Mesenchymal stem cell (in vitro differentiated cells and primary cell): ENCODE results near the gene KLHL6.
"Not testable (repeated sequence)": the region's sequence is repeated elsewhere in the genome, so short reads cannot be mapped to it uniquely, and the experiment has no call there.

Experiments used
- DNase-seq: peaks from one replicate; pipeline ENCODE4 v3.0.0-alpha.2; 2013
- H2AFZ ChIP-seq: one replicate; pipeline ENCODE4 v1.6.1; 2013; ENCODE audit warnings: low read depth, mild to moderate bottlenecking, control low read depth, inconsistent platforms, low read length, moderate library complexity
- H2AK5ac ChIP-seq: 2 replicates; pipeline ENCODE4 v1.6.1; 2013; ENCODE audit warnings: low read length, moderate library complexity, mild to moderate bottlenecking, inconsistent platforms; ENCODE audit not compliant: severe bottlenecking
- H2BK120ac ChIP-seq: one replicate; pipeline ENCODE4 v1.6.1; 2013; ENCODE audit warnings: low read depth, mild to moderate bottlenecking, inconsistent platforms, low read length, moderate library complexity
- H2BK12ac ChIP-seq, 2 experiments: one replicate each; pipeline ENCODE4 v1.6.1; 2013; ENCODE audit warnings: inconsistent platforms in 2 of 2, low read length in 2 of 2, mild to moderate bottlenecking in 2 of 2, moderate library complexity in 2 of 2, control low read depth in 1 of 2
- H2BK15ac ChIP-seq: one replicate; pipeline ENCODE4 v1.6.1; 2013; ENCODE audit warnings: mild to moderate bottlenecking, low read depth, inconsistent platforms; ENCODE audit not compliant: poor library complexity, severe bottlenecking
- H2BK5ac ChIP-seq: 2 replicates; pipeline ENCODE4 v1.6.1; 2013; ENCODE audit warnings: low read depth, mild to moderate bottlenecking, low read length, control low read depth, inconsistent platforms; ENCODE audit not compliant: poor library complexity, severe bottlenecking
- H3K14ac ChIP-seq, 2 experiments: one replicate each; pipeline ENCODE4 v1.6.1; 2013; ENCODE audit warnings: inconsistent platforms in 2 of 2, low read length in 2 of 2, control low read depth in 1 of 2, mild to moderate bottlenecking in 1 of 2, moderate library complexity in 1 of 2
- H3K18ac ChIP-seq, 2 experiments: one replicate each; pipeline ENCODE4 v1.6.1; 2013; ENCODE audit warnings: inconsistent platforms in 2 of 2, low read length in 2 of 2, control low read depth in 1 of 2, low read depth in 1 of 2, mild to moderate bottlenecking in 1 of 2
- H3K23ac ChIP-seq, 2 experiments: one replicate each; pipeline ENCODE4 v1.6.1; 2013; ENCODE audit warnings: inconsistent platforms in 2 of 2, low read length in 2 of 2, mild to moderate bottlenecking in 2 of 2, moderate library complexity in 2 of 2, control low read depth in 1 of 2
- H3K27ac ChIP-seq: 2 replicates; pipeline ENCODE4 v1.5.1; 2013; ENCODE audit warnings: mild to moderate bottlenecking, moderate library complexity, low read length, control low read depth, inconsistent platforms; ENCODE audit not compliant: poor library complexity, severe bottlenecking
- H3K27me3 ChIP-seq, 2 experiments: 2 replicates each; pipeline versions ENCODE4 v1.6.1 to v1.7.0; 2013; ENCODE audit warnings: low read length in 2 of 2, mild to moderate bottlenecking in 2 of 2, moderate library complexity in 2 of 2, control low read depth in 1 of 2, inconsistent platforms in 1 of 2; ENCODE audit not compliant: control insufficient read depth in 1 of 2, insufficient read depth in 1 of 2
- H3K36me3 ChIP-seq, 2 experiments: 2 replicates each; pipeline versions ENCODE4 v1.6.1 to v1.7.0; 2013; ENCODE audit warnings: low read length in 2 of 2, control low read depth in 1 of 2, inconsistent platforms in 1 of 2, low read depth in 1 of 2, mild to moderate bottlenecking in 1 of 2; ENCODE audit not compliant: insufficient read depth in 2 of 2, control insufficient read depth in 1 of 2
- H3K4ac ChIP-seq, 2 experiments: one replicate each; pipeline ENCODE4 v1.6.1; 2013; ENCODE audit warnings: inconsistent platforms in 2 of 2, low read length in 2 of 2, mild to moderate bottlenecking in 2 of 2, moderate library complexity in 2 of 2, control low read depth in 1 of 2, low read depth in 1 of 2
- H3K4me1 ChIP-seq: 2 replicates; pipeline ENCODE4 v1.6.1; 2013; ENCODE audit warnings: low read depth, low read length, control low read depth; ENCODE audit not compliant: control insufficient read depth, insufficient read depth
- H3K4me2 ChIP-seq: 2 replicates; pipeline ENCODE4 v1.6.1; 2013; ENCODE audit warnings: low read length, mild to moderate bottlenecking, inconsistent platforms; ENCODE audit not compliant: poor library complexity, severe bottlenecking
- H3K4me3 ChIP-seq, 2 experiments: 2 replicates each; pipeline versions ENCODE4 v1.5.1 to v1.7.0; 2013; ENCODE audit warnings: low read length in 2 of 2, mild to moderate bottlenecking in 2 of 2, control low read depth in 1 of 2, low read depth in 1 of 2; ENCODE audit not compliant: insufficient read depth in 1 of 2
- H3K79me1 ChIP-seq: replicated peaks from 2 replicates; pipeline ENCODE4 v1.6.1; 2013; ENCODE audit warnings: mild to moderate bottlenecking, control low read depth, low read length, inconsistent platforms; ENCODE audit not compliant: poor library complexity, severe bottlenecking
- H3K9ac ChIP-seq: 2 replicates; pipeline ENCODE4 v1.7.0; 2013; ENCODE audit warnings: mild to moderate bottlenecking, low read length, moderate library complexity
- H3K9me3 ChIP-seq: 2 replicates; pipeline ENCODE4 v1.7.0; 2013; ENCODE audit warnings: mild to moderate bottlenecking, low read length; ENCODE audit not compliant: control insufficient read depth
- H4K8ac ChIP-seq: one replicate; pipeline ENCODE4 v1.6.1; 2013; ENCODE audit warnings: inconsistent platforms, mild to moderate bottlenecking, low read length, moderate library complexity
- H4K91ac ChIP-seq: one replicate; pipeline ENCODE4 v1.6.1; 2013; ENCODE audit warnings: mild to moderate bottlenecking, low read length, inconsistent platforms
- WGBS: methylation state at CpG from one replicate; pipeline ENCODE4 v1.1.7; 2013; ENCODE audit warnings: mixed read lengths; 5-methylcytosine and 5-hydroxymethylcytosine counted together

KLHL6 gene

DNA sequence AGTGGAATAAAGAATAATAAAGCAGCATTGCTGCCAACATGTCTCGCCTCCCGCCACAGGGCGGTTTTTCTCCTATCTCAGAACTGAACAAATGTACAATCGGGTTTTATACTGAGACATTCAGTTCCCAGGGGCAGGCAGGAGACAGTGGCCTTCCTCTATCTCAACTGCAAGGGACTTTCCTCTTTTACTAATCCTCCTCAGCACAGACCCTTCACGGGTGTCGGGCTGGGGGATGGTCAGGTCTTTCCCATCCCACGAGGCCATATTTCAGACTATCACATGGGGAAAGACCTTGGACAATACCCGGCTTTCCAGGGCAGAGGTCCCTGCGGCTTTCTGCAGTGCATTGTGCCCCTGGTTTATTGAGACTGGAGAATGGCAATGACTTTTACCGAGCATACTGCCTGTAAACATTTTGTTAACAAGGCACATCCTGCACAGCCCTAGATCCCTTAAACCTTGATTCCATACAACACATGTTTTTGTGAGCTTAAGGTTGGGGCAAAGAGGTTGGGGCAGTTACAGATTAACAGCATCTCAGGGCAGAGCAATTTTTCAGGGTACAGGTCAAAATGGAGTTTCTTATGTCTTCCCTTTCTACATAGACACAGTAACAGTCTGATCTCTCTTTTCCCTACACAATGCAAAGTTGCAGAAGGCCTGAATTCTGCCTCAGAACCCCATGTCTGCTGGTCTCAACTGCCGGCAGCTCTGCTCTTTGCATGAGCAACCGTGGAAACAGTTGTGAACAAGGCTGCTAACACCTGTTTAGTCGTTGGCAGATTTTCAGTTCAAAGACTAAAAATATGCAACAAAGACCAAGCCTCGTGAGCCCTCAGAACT lies 44.0 kb downstream of the KLHL6 start:
- not testable (repeated sequence) for H3K4ac ChIP-seq, H2BK12ac ChIP-seq, H3K4me3 ChIP-seq, H4K91ac ChIP-seq, H2AK5ac ChIP-seq, H2BK120ac ChIP-seq, H3K4me2 ChIP-seq, H2AFZ ChIP-seq, H3K9ac ChIP-seq, H3K27ac ChIP-seq, H3K9me3 ChIP-seq, H3K23ac ChIP-seq, H3K79me1 ChIP-seq, H2BK5ac ChIP-seq, DNase-seq, H4K8ac ChIP-seq, H3K14ac ChIP-seq, H2BK15ac ChIP-seq, H3K4me1 ChIP-seq, H3K18ac ChIP-seq, H3K36me3 ChIP-seq
- peaks cover 11 to 24% of the 10 kb centered on the region in 2 experiments for H3K27me3 ChIP-seq
- WGBS: 80% methylated on average over 11 of the region's 14 CpGs

DNA sequence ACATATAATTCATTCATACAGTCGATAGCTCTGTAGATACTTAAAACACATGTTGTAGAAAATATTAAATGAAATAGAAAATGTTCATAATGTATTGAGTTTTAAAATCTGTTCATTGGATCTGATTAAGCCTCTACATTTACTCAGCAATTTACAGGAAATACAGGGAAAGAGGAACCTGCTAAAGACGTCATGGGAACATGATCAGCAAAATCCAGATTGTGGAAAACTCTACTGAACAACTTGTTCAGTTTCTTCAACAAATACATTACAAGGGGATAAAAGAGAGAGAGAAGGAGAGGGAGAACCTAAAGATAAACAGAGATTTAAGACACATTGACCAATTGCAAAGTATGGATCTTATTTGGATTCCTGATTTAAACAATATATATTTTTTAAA lies 46.7 kb downstream of the KLHL6 start:
- H3K79me1 ChIP-seq: no peaks in the 10 kb centered on the region
- H4K91ac ChIP-seq: no peak overlapping the region
- no peaks in the 10 kb centered on the region for H3K36me3 ChIP-seq
- DNase-seq: no peak
- H3K4ac ChIP-seq: no peak overlapping the region
- H2BK12ac ChIP-seq: no peak overlapping the region
- no peak overlapping the region for H2AFZ ChIP-seq
- no peak overlapping the region for H3K9ac ChIP-seq
- H3K4me3 ChIP-seq: no peak overlapping the region
- no peak overlapping the region for H4K8ac ChIP-seq
- no peak overlapping the region for H2BK5ac ChIP-seq
- peaks cover 13% of the 10 kb centered on the region for H3K9me3 ChIP-seq
- no peak overlapping the region for H3K14ac ChIP-seq
- WGBS: 83% methylated on average over 1 of the region's 2 CpGs
- no peak overlapping the region for H3K18ac ChIP-seq
- H3K27me3 ChIP-seq: peaks cover 0 to 10% of the 10 kb centered on the region in 2 experiments
- no peak overlapping the region for H3K27ac ChIP-seq
- no peak overlapping the region for H2BK120ac ChIP-seq
- no peak overlapping the region for H2AK5ac ChIP-seq
- H3K4me1 ChIP-seq: no peaks in the 10 kb centered on the region
- H3K4me2 ChIP-seq: no peak overlapping the region
- H2BK15ac ChIP-seq: no peak overlapping the region
- H3K23ac ChIP-seq: no peak overlapping the region

DNA sequence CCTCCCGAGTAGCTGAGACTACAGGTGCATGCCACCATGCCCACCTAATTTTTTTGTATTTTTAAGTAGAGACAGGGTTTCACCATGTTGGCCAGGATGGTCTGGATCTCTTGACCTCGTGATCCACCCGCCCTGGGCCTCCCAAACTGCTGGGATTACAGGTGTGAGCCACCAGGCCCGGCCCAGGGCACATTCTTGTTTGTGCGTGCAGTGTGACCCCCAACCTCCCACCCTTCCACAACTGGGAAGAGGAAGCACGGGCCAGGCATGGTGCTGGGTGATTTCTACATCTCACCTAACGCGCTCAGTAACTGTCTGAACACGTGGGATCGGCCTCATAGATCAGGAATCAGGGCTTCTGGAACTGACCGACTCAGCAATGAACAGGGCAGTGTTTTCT lies 48.0 kb downstream of the KLHL6 start:
- Histone ChIP-seq H3K4ac (no peak overlapping the region), H3K79me1 (no peaks in the 10 kb centered on the region), H2BK12ac (no peak overlapping the region), H3K18ac (no peak overlapping the region), H2AFZ (no peak overlapping the region), H2BK120ac (no peak overlapping the region), H4K8ac (peak overlapping the region; percentile 61), H3K9ac (no peak overlapping the region), H3K9me3 (peaks cover 13% of the 10 kb centered on the region), H3K27me3 (peaks cover 0 to 19% of the 10 kb centered on the region in 2 experiments), H2AK5ac (no peak overlapping the region), H3K4me2 (no peak overlapping the region), H4K91ac (no peak overlapping the region), H3K4me3 (no peak overlapping the region), H3K27ac (no peak overlapping the region), H2BK5ac (no peak overlapping the region), H3K4me1 (no peaks in the 10 kb centered on the region), H2BK15ac (no peak overlapping the region), H3K23ac (no peak overlapping the region), H3K14ac (no peak overlapping the region), H3K36me3 (no peaks in the 10 kb centered on the region)
- WGBS: 90% methylated on average over 11 of the region's 11 CpGs
- no peak for DNase-seq

DNA sequence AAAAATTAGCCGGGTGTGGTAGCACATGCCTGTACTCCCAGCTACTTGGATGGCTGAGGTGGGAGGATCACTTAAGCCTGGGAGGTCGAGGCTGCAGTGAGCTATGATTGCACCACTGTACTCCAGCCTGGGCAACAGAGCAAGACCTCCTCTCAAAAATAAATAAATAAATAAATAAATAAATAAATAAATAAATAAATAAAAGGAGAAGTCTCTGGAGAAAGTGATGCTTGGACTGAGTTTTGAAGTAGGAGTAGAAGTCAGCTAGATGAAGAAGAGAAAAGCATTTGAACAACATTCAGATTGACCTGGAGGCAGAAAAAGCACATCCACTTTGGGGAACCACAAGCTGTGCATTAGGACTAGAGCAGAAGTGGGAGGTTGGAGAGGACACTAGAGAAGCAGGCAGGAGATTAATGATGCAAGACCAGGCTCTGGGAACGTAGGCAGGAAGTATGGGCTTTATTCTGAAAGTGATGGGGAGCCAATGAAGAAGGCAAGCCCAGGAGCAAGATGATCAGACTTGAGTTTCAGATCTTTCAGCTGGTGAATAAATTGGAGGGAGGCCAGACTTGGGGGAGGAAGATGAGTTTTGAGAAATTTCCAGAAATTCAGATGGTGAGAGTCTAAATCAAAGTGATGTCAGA lies 48.7 kb downstream of the KLHL6 start:
- H3K14ac ChIP-seq: no peak overlapping the region
- H3K36me3 ChIP-seq: no peaks in the 10 kb centered on the region
- no peak overlapping the region for H4K91ac ChIP-seq
- H3K27ac ChIP-seq: no peak overlapping the region
- no peak overlapping the region for H4K8ac ChIP-seq
- H2AFZ ChIP-seq: no peak overlapping the region
- no peak overlapping the region for H3K23ac ChIP-seq
- DNase-seq: no peak
- H3K4me2 ChIP-seq: no peak overlapping the region
- no peak overlapping the region for H3K9ac ChIP-seq
- H3K18ac ChIP-seq: no peak overlapping the region
- H3K4me1 ChIP-seq: no peaks in the 10 kb centered on the region
- no peaks in the 10 kb centered on the region for H3K79me1 ChIP-seq
- peaks cover 13% of the 10 kb centered on the region for H3K9me3 ChIP-seq
- peaks cover under 1 to 24% of the 10 kb centered on the region in 2 experiments for H3K27me3 ChIP-seq
- no peak overlapping the region for H2BK120ac ChIP-seq
- no peak overlapping the region for H3K4me3 ChIP-seq
- no peak overlapping the region for H2BK15ac ChIP-seq
- no peak overlapping the region for H2AK5ac ChIP-seq
- H2BK5ac ChIP-seq: no peak overlapping the region
- no peak overlapping the region for H3K4ac ChIP-seq
- no peak overlapping the region for H2BK12ac ChIP-seq
- WGBS: 66% methylated on average over 2 of the region's 3 CpGs
